Measurements from ENCODE around the gene VPREB3. TPM values are rescaled to one million over a fixed set of nuclear protein-coding genes. Genes with fewer than 3 reads are reported as not detected.

VPREB3 gene
- total and polyA plus RNA-seq, 2 of the 8 experiments (the other 6 are each of a cell fraction or from before 2014, with no cell fraction given): 0.52 to 4.6 TPM

DNA sequence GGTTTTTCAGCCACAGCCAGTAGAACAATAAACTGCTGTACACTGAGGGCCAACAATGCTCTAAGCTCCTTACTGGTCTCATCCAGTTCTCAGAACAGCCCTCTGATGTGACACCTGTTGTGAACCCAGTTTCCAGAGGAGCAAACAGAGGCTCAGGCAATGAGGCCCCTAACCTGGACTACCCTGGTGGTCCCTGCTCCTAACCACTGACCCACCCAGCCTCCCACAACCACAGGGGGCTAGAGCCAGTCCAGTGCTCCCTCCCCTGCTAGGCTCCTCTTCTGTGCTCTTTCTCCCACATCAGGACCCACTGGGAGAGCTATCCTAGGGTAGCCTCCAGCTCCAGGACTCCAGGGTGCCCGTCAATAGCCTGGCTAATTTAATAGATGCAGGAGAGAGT lies 28.5 kb upstream of the VPREB3 start:
- Histone ChIP-seq H2BK120ac (replicated peaks; ENCODE audit: low read depth, low read length) (no peak overlapping the region), H3K79me2 (ENCODE audit: control insufficient read depth in 1 of 2, insufficient read depth in 2 of 2, low read length in 2 of 2) (peaks cover 3% of the 10 kb centered on the region in 2 experiments), H3K27me3 (replicated peaks in 1 of 4; ENCODE audit: control insufficient read depth in 3 of 4, extremely low read depth in 1 of 4, insufficient read depth in 3 of 4, low read length in 3 of 4) (no peaks in the 10 kb centered on the region), H3K23me2 (ENCODE audit: low read depth, low read length) (peaks cover 3% of the 10 kb centered on the region; the same call in 1 of the 2 replicates), H2BK5ac (ENCODE audit: low read depth, low read length) (no peak overlapping the region), H4K8ac (ENCODE audit: extremely low read depth, insufficient read depth, low read length) (no peak overlapping the region), H3K9me3 (ENCODE audit: insufficient read depth in 2 of 2, low read depth in 1 of 2, low read length in 1 of 2) (no peaks in the 10 kb centered on the region), H2AFZ (ENCODE audit: low read length) (no peak overlapping the region), H3K4ac (replicated peaks; ENCODE audit: insufficient read length, low read depth, low read length) (no peak overlapping the region), H3K23ac (ENCODE audit: insufficient read length) (no peak overlapping the region), H3K4me1 (replicated peaks in 1 of 4; ENCODE audit: control insufficient read depth in 3 of 4, insufficient read depth in 4 of 4, low read length in 3 of 4) (peaks cover 0 to 10% (median 4%) of the 10 kb centered on the region in 4 experiments; a peak in 3 of 7 replicates), H3K27ac (ENCODE audit: low read depth, low read length) (no peak overlapping the region), H3K4me2 (ENCODE audit: insufficient read depth in 1 of 2, low read depth in 2 of 2, low read length in 2 of 2) (no peak overlapping the region), H3K79me1 (ENCODE audit: low read depth, low read length) (no peaks in the 10 kb centered on the region; the same call in 1 of the 2 replicates), H2BK15ac (ENCODE audit: low read length) (no peak overlapping the region), H4K20me1 (replicated peaks in 1 of 2; ENCODE audit: control insufficient read depth in 1 of 2, insufficient read depth in 2 of 2, low read length in 2 of 2) (peaks cover 0 to 2% of the 10 kb centered on the region in 2 experiments), H4K5ac (ENCODE audit: insufficient read length, low read depth, low read length) (no peak overlapping the region), H4K91ac (replicated peaks; ENCODE audit: insufficient read length, low read length) (no peak overlapping the region), H3K4me3 (ENCODE audit: extremely low read depth in 1 of 4, insufficient read depth in 2 of 4, low read depth in 3 of 4, low read length in 4 of 4) (no peak overlapping the region), H3K14ac (ENCODE audit: insufficient read length) (no peak overlapping the region), H2AK5ac (ENCODE audit: low read depth, low read length) (no peak overlapping the region), H3K36me3 (ENCODE audit: control insufficient read depth in 2 of 4, insufficient read depth in 4 of 4, low read length in 3 of 4) (no peaks in the 10 kb centered on the region), H2BK12ac (ENCODE audit: low read depth, low read length) (no peak overlapping the region), H3K9ac (replicated peaks in 1 of 4; ENCODE audit: extremely low read depth in 1 of 4, low read depth in 3 of 4, low read length in 3 of 4) (no peak overlapping the region), H3K18ac (ENCODE audit: extremely low read depth, low read length) (no peak overlapping the region), H3K56ac (replicated peaks; ENCODE audit: insufficient read length, low read depth, low read length) (no peak overlapping the region), H2BK20ac (ENCODE audit: low read length) (no peak overlapping the region)
- POLR2A ChIA-PET (ENCODE audit: partially characterized antibody): interaction anchor here (2.0 kb wide), 1 partner anchor 10 kb away, joined by 5 read pairs; the partner anchor contains the start of gene MMP11
- WGBS, 2 experiments (ENCODE audit: extremely low coverage in 1 of 2, insufficient coverage in 1 of 2, insufficient read length in 1 of 2, insufficient replicate concordance in 2 of 2, low coverage in 1 of 2, low lambda C conversion rate in 2 of 2, missing lambda C conversion rate in 1 of 2): 82% methylated on average over 1 of the region's 1 CpG; no CpG with 5 or more reads in 1 of the 2 experiments
- CTCF ChIA-PET (ENCODE audit: partially characterized antibody): interaction anchor here (0.7 to 0.8 kb wide), 2 partner anchors 62 to 97 kb away, joined by 3 read pairs; no protein-coding TSS in a partner anchor
- TF ChIP-seq SUZ12 (IDR thresholded peaks at IDR 0.05; ENCODE audit: low read length) (no peak), SP4 (IDR thresholded peaks at IDR 0.05; ENCODE audit: low read length) (no peak), TAF7 (optimal IDR thresholded peaks at IDR 0.05; ENCODE audit: borderline replicate concordance, low read depth, low read length) (no peak), SP1 (IDR thresholded peaks at IDR 0.05; ENCODE audit: low read depth, low read length) (no peak), CTBP2 (IDR thresholded peaks at IDR 0.05; ENCODE audit: borderline replicate concordance, insufficient read depth, insufficient read length, low read length) (no peak), RBBP5 (IDR thresholded peaks at IDR 0.05; ENCODE audit: borderline replicate concordance, low read depth, low read length) (no peak), POLR2A (IDR thresholded peaks at IDR 0.05; ENCODE audit: control extremely low read depth in 1 of 2, low read depth in 2 of 2, low read length in 2 of 2) (no peak), CHD2 (IDR thresholded peaks at IDR 0.05; ENCODE audit: low read length) (no peak), POU5F1 (IDR thresholded peaks at IDR 0.05; ENCODE audit: low read depth, low read length) (no peak), CREB1 (IDR thresholded peaks at IDR 0.05) (no peak)
- TF ChIP-seq, protein P1, sequence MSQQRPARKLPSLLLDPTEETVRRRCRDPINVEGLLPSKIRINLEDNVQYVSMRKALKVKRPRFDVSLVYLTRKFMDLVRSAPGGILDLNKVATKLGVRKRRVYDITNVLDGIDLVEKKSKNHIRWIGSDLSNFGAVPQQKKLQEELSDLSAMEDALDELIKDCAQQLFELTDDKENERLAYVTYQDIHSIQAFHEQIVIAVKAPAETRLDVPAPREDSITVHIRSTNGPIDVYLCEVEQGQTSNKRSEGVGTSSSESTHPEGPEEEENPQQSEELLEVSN (IDR thresholded peaks at IDR 0.05): no peak
- FAIRE-seq (no peak), DNase-seq (ENCODE audit: low read depth in 1 of 2, low spot score in 2 of 2) (no peak)
